Effector CD4-positive, alpha-beta T cell (primary cell): ENCODE measurements around the gene DNAI2.
A peak's percentile ranks its signal among the peaks of the same experiment; 100 is the strongest.
"Not testable (repeated sequence)": the region's sequence is repeated elsewhere in the genome, so short reads cannot be mapped to it uniquely, and the experiment has no call there.

ENCODE experiments used
- DNase-seq: peaks from one replicate; pipeline ENCODE4 v3.0.0-alpha.2; 2020

Gene DNAI2

GRCh38 chr17:74276541-74277009 is 2.5 kb downstream of the DNAI2 start:
- no peak for DNase-seq

DNA sequence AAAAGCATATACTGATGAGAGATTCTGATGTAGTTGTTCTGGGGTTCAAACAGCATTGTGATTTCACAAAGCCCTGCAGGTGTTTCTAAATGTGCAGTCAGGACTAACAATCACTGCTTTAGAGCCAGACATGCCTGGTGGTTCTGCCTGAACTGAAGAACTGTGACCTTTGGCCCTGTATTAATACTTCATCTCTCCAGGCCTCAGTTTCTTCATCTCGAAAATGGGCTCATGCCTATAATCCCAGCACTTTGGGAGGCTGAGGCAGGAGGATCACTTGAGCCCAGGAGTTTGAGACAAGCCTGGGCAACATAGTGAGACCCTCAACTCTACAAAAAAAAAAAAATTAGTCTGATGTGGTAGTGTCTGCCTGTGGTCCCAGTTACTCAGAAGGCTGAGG is 3.9 kb downstream of the DNAI2 start:
- no peak for DNase-seq

DNA sequence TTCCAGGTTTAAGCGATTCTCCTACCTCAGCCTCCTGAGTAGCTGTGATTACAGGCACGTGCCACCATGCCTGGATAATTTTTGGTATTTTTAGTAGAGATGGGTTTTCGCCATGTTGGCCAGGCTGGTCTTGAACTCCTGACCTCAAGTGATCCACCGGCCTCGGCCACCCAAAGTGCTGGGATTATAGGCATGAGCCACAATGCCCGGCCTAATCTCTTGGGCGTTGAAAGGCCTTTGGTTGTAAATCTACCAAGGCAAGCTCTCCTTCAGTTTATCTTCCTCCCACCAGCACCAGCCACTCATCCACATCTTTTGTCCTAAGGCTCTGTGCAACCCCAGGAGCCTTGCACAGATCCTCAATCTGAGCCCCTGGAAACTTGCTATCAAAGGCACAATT is 5.6 kb downstream of the DNAI2 start:
- not testable (repeated sequence) for DNase-seq

GRCh38 chr17:74280093-74280513 is 6.1 kb downstream of the DNAI2 start:
- DNase-seq = peak; percentile 49

- no peak for DNase-seq
These were observed 7.8 kb downstream of the DNAI2 start for GRCh38 chr17:74281799-74282198.

GRCh38 chr17:74282274-74282586 is 8.2 kb downstream of the DNAI2 start:
- DNase-seq = not testable (repeated sequence)

DNA sequence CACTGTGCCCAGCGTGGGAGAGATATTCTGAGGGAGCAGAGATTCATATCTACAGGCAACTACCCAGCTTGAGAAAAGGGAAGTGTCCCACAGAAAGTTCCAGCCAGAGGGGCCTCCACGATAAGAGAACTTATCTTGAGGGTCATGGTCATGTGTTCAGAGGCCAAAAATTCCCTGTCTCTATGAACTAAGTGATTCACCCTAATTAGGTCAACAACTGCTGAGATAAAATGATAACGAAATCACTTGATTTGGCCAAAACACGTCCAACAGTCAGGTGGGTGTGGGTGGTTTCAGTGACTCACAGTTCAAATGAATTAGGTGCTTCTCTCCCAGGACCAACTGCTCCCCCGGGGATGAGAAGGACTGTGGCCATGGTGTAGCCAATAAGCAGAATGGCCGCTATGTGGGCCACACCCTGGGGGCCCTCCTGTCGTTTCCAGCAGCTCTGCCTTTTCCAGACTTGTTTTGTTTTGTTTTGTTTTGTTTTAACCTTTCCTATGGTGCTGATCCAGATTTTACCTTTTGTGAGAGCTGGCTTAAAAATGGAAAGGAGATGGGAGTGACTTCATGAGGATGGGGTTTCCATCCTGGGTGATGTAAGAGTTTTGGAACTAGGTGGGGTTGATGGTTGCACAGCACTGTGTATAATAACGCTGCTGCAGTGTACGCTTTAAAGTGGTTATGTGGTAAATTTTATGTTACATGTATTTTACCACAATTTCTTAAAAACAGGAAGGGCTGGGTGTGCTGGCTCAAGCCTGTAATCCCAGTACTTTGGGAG is 8.7 kb downstream of the DNAI2 start:
- DNase-seq = peak; percentile 43

- DNase-seq = no peak
These were observed 9.3 kb downstream of the DNAI2 start for GRCh38 chr17:74283371-74283673.

DNA sequence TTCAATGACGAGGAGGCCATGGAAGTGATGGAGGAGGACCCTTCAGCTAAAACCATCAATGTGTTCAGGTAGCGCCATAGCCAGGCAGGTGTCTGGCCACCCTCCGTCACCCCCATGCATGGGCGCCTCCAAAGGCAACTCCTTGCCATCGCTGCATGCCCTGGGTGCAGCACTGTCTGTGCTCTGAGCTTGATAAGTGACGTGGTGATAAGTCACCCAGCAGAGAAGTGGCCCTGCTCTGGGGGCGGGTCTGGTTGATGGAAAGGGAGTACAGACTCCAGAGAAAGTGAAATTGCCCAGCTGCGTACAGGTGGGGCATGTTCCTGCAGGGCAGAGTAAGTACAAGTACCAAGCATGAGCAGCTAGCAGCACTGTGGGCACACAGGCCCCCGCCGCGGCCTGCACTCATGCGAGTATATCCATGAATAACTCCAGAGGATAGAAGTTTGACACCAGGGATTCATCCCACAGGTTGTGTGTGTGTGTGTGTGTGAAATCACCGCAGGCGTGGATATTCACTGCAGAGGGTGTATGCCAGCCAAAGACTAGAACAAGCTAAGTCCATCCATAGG is 13.1 kb downstream of the DNAI2 start:
- DNase-seq = no peak

- no peak for DNase-seq
These were observed 14.8 kb downstream of the DNAI2 start for GRCh38 chr17:74288785-74289184.

GRCh38 chr17:74289688-74290087 is 15.7 kb downstream of the DNAI2 start:
- DNase-seq = no peak

DNA sequence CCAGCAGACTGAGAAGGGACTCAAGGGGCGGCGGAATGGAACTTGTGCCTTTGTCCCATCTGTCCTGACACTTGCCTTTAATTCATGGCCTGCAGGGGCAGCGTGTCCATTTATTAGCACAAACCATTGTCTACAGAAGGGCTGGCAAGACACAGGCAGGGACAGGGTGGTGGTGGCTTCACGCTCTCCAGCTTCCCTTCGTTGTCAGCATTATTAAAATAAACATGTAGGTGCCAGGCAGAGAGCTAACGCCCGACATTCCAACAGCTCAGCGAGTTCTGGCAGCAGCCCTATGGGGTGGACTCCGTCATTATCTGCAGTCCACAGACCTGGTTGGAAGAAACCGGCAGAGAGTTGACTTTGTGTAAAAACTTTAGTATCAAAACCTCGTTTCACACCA is 16.3 kb downstream of the DNAI2 start:
- DNase-seq = no peak

GRCh38 chr17:74292495-74292894 is 18.5 kb downstream of the DNAI2 start:
- no peak for DNase-seq

- no peak for DNase-seq
These were observed 21.9 kb downstream of the DNAI2 start for GRCh38 chr17:74295625-74296547.

DNA sequence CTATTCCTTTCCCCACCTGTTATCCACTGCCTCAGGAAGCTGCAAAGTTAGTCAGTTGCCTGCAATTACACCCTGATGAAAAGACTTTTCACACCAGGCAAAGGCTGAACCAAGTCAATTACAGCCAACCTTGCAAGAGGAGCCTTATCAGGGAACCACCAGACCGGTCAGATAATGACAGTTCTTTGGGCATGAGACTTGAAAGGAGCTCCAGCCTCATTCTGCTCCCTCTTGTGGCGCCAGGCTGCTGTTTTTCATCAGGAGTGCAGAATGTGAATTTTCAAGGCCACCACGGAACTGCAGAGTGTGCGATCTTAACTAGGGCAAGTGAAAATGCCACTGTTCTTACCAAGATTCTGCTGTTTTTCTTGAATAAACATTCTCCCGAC is 22.5 kb downstream of the DNAI2 start:
- DNase-seq = no peak

- DNase-seq = no peak
These were observed 23.9 kb downstream of the DNAI2 start for GRCh38 chr17:74297941-74298340.

DNA sequence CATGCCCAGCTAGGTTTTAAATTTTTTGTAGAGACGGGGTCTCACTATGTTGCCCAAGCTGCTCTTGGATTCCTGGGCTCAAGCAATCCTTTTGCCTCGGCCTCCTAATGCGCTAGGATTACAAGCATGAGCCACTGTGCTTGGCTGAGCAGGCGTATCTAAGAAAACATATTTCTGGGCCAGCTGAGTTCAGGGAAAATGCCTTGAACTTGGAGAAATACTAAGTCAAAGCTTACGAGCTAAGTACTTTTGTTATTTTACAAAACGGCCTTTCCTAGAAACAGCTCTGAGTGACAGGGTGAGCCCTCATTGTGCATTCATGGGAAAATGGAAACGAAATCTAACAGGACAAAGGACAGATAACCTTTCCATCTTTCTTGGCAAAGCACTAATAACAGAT is 24.7 kb downstream of the DNAI2 start:
- DNase-seq = no peak

- DNase-seq = no peak
These were observed 25.4 kb downstream of the DNAI2 start for GRCh38 chr17:74299226-74300009.

DNA sequence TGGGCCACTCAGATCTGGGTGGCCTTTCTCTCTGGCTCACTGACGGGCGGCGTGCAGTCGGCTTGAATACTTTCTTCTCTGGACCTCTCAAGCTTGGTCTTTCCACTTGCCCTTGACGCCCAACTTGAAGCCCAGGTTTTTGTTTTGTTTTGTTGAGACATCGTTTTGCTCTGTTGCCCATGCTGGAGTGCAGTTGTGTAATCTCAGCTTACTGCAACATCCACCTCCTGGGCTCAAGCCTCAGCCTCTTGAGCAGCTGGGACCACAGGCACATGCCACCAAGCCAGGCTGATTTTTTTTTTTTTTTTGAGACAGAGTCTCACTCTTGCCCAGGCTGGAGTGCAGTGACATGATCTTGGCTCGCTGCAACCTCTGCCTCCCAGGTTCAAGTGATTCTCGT is 29.3 kb downstream of the DNAI2 start:
- DNase-seq = no peak

GRCh38 chr17:74304184-74304583 is 30.1 kb downstream of the DNAI2 start:
- DNase-seq = no peak

DNA sequence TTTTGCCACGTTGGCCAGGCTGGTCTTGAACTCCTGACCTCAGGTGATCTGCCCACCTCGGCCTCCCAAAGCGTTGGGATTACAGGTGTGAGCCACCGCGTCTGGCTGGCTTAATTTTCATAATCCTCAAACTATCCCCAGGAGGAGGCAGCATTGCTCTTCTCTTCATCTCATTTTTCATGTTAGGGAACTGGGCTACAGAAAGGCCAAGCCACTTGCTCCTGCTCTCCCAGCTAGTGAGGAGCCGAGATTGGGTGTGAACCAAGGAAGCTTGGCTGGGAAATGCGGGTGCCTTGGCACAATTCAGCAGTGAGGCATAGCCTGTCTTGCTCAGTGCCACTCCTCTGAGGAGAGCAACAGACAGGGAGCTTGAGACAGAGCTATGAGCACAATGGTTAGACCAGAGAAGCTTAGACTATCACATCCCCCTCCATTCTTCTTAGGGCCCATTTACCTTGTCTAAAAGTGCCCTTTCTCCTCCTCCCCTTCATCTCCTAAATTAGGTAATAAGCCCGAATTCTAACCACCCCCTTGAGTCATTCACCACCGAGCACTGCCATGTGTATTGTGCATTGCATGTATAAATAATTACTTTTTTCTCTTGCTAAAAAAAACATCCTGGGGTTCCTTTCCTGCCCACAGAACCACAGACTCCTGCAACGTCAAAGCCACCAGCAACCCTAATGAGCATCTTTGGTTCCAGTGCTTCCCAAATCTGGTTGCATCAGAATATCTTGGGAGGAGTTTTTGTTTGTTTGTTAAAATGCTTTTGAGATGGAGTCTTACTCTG is 32.0 kb downstream of the DNAI2 start:
- DNase-seq = no peak
